BE2C (cell line): ENCODE measurements around the gene XRCC4.

Experiments
- DNase-seq: peaks from one replicate; pipeline ENCODE4 v3.0.0-alpha.2; 2020
- H3K27me3 ChIP-seq: fragments of 250-450 bp; sonication (Bioruptor Pico); 2 replicates; pipeline ENCODE4 v1.5.1; 2020; ENCODE audit warnings: mild to moderate bottlenecking
- H3K36me3 ChIP-seq: fragments of 250-450 bp; sonication (Bioruptor Pico); 2 replicates; pipeline ENCODE4 v1.5.1; 2020; ENCODE audit warnings: mild to moderate bottlenecking
- H3K4me1 ChIP-seq: fragments of 250-450 bp; sonication (Bioruptor Pico); 2 replicates; pipeline ENCODE4 v1.5.1; 2020
- H3K4me3 ChIP-seq: 2 replicates; pipeline ENCODE4 v1.5.1; 2011; ENCODE audit warnings: low read depth, low read length
- H3K9me3 ChIP-seq: fragments of 250-450 bp; sonication (Bioruptor Pico); 2 replicates; pipeline ENCODE4 v1.5.1; 2020
- CTCF ChIP-seq: IDR thresholded peaks from 2 replicates; pipeline ENCODE4 v1.5.1; 2012; ENCODE audit warnings: mild to moderate bottlenecking, low read depth, low read length

Gene XRCC4

GRCh38 chr5:83095163-83095956 lies 18.0 kb downstream of the XRCC4 start:
- no peaks in the 10 kb centered on the region for H3K27me3 ChIP-seq
- H3K4me1 ChIP-seq, result peaks cover 4% of the 10 kb centered on the region
- no peak for DNase-seq
- no peaks in the 10 kb centered on the region for H3K36me3 ChIP-seq
- TF ChIP-seq CTCF, result no peak
- H3K9me3 ChIP-seq, result no peaks in the 10 kb centered on the region; the same call in none of the 2 replicates
- H3K4me3 ChIP-seq, result no peak overlapping the region

- TF ChIP-seq CTCF, result no peak
- no peaks in the 10 kb centered on the region for H3K27me3 ChIP-seq
- peak; percentile 25 for DNase-seq
Observed at GRCh38 chr5:83095957-83096539, 18.7 kb downstream of the XRCC4 start.

GRCh38 chr5:83096660-83097339 lies 19.5 kb downstream of the XRCC4 start:
- Histone ChIP-seq H3K9me3 (no peaks in the 10 kb centered on the region), H3K27me3 (no peaks in the 10 kb centered on the region), H3K36me3 (no peaks in the 10 kb centered on the region), H3K4me1 (peaks cover 4% of the 10 kb centered on the region), H3K4me3 (no peak overlapping the region)
- no peak for TF ChIP-seq CTCF
- no peak for DNase-seq

More at GRCh38 chr5:83095957-83096539, 18.7 kb downstream of the XRCC4 start:
- H3K9me3 ChIP-seq, result no peaks in the 10 kb centered on the region; the same call in none of the 2 replicates
- H3K36me3 ChIP-seq, result no peaks in the 10 kb centered on the region
- H3K4me1 ChIP-seq, result peaks cover 4% of the 10 kb centered on the region
- no peak overlapping the region for H3K4me3 ChIP-seq

GRCh38 chr5:83097689-83098231 lies 20.4 kb downstream of the XRCC4 start:
- TF ChIP-seq CTCF, result no peak
- Histone ChIP-seq H3K9me3 (no peaks in the 10 kb centered on the region), H3K4me1 (peaks cover 4% of the 10 kb centered on the region), H3K36me3 (no peaks in the 10 kb centered on the region), H3K27me3 (no peaks in the 10 kb centered on the region), H3K4me3 (no peak overlapping the region)
- DNase-seq, result no peak

GRCh38 chr5:83099001-83099400 lies 21.7 kb downstream of the XRCC4 start:
- Histone ChIP-seq H3K27me3 (no peaks in the 10 kb centered on the region), H3K4me3 (no peak overlapping the region), H3K9me3 (no peaks in the 10 kb centered on the region), H3K4me1 (peaks cover 4% of the 10 kb centered on the region), H3K36me3 (no peaks in the 10 kb centered on the region)
- DNase-seq, result no peak
- no peak for TF ChIP-seq CTCF
